ENCODE data around the gene FOXD1.

GRCh38 chr5:73452215-73452614 lies 3.6 kb upstream of the FOXD1 start:
- no peak for TF ChIP-seq CTCF (IDR thresholded peaks at IDR 0.05; ENCODE audit: low read depth, low read length, poor library complexity, severe bottlenecking)
- no peak for TF ChIP-seq EZH2phosphoT487 (IDR thresholded peaks at IDR 0.05; ENCODE audit: borderline replicate concordance, low read length)

All from DOHH2 (cell line).